HEK293 (cell line): Measurements from ENCODE around the gene PCDH8.

Source experiments
- HIC1 ChIP-seq: fragments of 450-650 bp; formaldehyde crosslinking; IDR thresholded peaks from 2 replicates; pipeline ENCODE4 v1.5.1; 2016; ENCODE audit warnings: missing biosample characterization, missing genetic modification characterization
- HOXA7 ChIP-seq: sonication (generic); formaldehyde crosslinking; IDR thresholded peaks from 2 replicates; pipeline ENCODE4 v1.8.1; 2022; ENCODE audit warnings: missing genetic modification reagents, borderline replicate concordance
- IKZF3 ChIP-seq: fragments of 450-650 bp; IDR thresholded peaks from 2 replicates; pipeline ENCODE4 v1.5.0; 2018; ENCODE audit warnings: missing biosample characterization, mild to moderate bottlenecking, missing genetic modification characterization, moderate library complexity
- PRDM4 ChIP-seq: fragments of 450-650 bp; formaldehyde crosslinking; IDR thresholded peaks from 2 replicates; pipeline ENCODE4 v1.5.1; 2017; ENCODE audit warnings: missing biosample characterization, missing genetic modification characterization
- PRDM6 ChIP-seq: fragments of 450-650 bp; formaldehyde crosslinking; IDR thresholded peaks from 2 replicates; pipeline ENCODE4 v1.5.1; 2017; ENCODE audit warnings: missing biosample characterization, missing genetic modification characterization
- SP3 ChIP-seq: fragments of 450-650 bp; formaldehyde crosslinking; IDR thresholded peaks from 2 replicates; pipeline ENCODE4 v1.5.1; 2016; ENCODE audit warnings: missing biosample characterization, missing genetic modification characterization
- ZBTB1 ChIP-seq: fragments of 450-650 bp; formaldehyde crosslinking; IDR thresholded peaks from 2 replicates; pipeline ENCODE4 v1.5.1; 2016; ENCODE audit warnings: missing biosample characterization, missing genetic modification characterization
- ZBTB20 ChIP-seq: fragments of 450-650 bp; formaldehyde crosslinking; IDR thresholded peaks from 2 replicates; pipeline ENCODE4 v1.5.1; 2016; ENCODE audit warnings: missing biosample characterization, missing genetic modification characterization
- ZBTB48 ChIP-seq: fragments of 450-650 bp; formaldehyde crosslinking; IDR thresholded peaks from 2 replicates; pipeline ENCODE4 v1.5.1; 2016; ENCODE audit warnings: missing biosample characterization, missing genetic modification characterization
- ZBTB49 ChIP-seq: fragments of 450-650 bp; formaldehyde crosslinking; IDR thresholded peaks from 2 replicates; pipeline ENCODE4 v1.5.1; 2016; ENCODE audit warnings: missing biosample characterization, missing genetic modification characterization, low read depth
- ZBTB8A ChIP-seq: fragments of 450-650 bp; formaldehyde crosslinking; IDR thresholded peaks from 2 replicates; pipeline ENCODE4 v1.5.1; 2016; ENCODE audit warnings: missing biosample characterization, missing genetic modification characterization
- ZFP69B ChIP-seq: fragments of 450-650 bp; formaldehyde crosslinking; IDR thresholded peaks from 2 replicates; pipeline ENCODE4 v1.5.1; 2016; ENCODE audit warnings: missing biosample characterization, missing genetic modification characterization
- ZNF148 ChIP-seq: fragments of 450-650 bp; formaldehyde crosslinking; IDR thresholded peaks from 2 replicates; pipeline ENCODE4 v1.5.0; 2017; ENCODE audit warnings: missing biosample characterization, missing genetic modification characterization, borderline replicate concordance
- ZNF175 ChIP-seq: fragments of 450-650 bp; formaldehyde crosslinking; IDR thresholded peaks from 2 replicates; pipeline ENCODE4 v1.5.1; 2016; ENCODE audit warnings: missing biosample characterization, missing genetic modification characterization
- ZNF239 ChIP-seq: fragments of 450-650 bp; formaldehyde crosslinking; IDR thresholded peaks from 2 replicates; pipeline ENCODE4 v1.5.1; 2016; ENCODE audit warnings: missing biosample characterization, missing genetic modification characterization
- ZNF394 ChIP-seq: fragments of 450-650 bp; formaldehyde crosslinking; IDR thresholded peaks from 2 replicates; pipeline ENCODE4 v1.5.1; 2016; ENCODE audit warnings: missing biosample characterization, missing genetic modification characterization, mild to moderate bottlenecking, moderate library complexity, borderline replicate concordance
- ZNF416 ChIP-seq: fragments of 450-650 bp; formaldehyde crosslinking; IDR thresholded peaks from 2 replicates; pipeline ENCODE4 v1.5.1; 2016; ENCODE audit warnings: missing biosample characterization, missing genetic modification characterization
- ZNF426 ChIP-seq: fragments of 450-650 bp; formaldehyde crosslinking; IDR thresholded peaks from 2 replicates; pipeline ENCODE4 v1.5.1; 2017; ENCODE audit warnings: missing biosample characterization, missing genetic modification characterization, mild to moderate bottlenecking, inconsistent platforms, moderate library complexity
- ZNF501 ChIP-seq: fragments of 450-650 bp; formaldehyde crosslinking; IDR thresholded peaks from 2 replicates; pipeline ENCODE4 v1.5.1; 2016; ENCODE audit warnings: missing biosample characterization, missing genetic modification characterization
- ZNF548 ChIP-seq: fragments of 450-650 bp; formaldehyde crosslinking; IDR thresholded peaks from 2 replicates; pipeline ENCODE4 v1.5.1; 2016; ENCODE audit warnings: missing biosample characterization, missing genetic modification characterization
- ZNF555 ChIP-seq: fragments of 450-650 bp; formaldehyde crosslinking; conservative IDR thresholded peaks from 2 replicates; pipeline ENCODE4 v1.5.1; 2017; ENCODE audit warnings: missing biosample characterization, mild to moderate bottlenecking, missing genetic modification characterization, inconsistent platforms
- ZNF596 ChIP-seq: fragments of 450-650 bp; IDR thresholded peaks from 2 replicates; pipeline ENCODE4 v1.5.0; 2018; ENCODE audit warnings: missing biosample characterization, mild to moderate bottlenecking, missing genetic modification characterization, moderate library complexity
- ZNF645 ChIP-seq: fragments of 450-650 bp; formaldehyde crosslinking; IDR thresholded peaks from 2 replicates; pipeline ENCODE4; 2016; ENCODE audit warnings: missing biosample characterization, missing genetic modification characterization
- ZNF704 ChIP-seq: fragments of 450-650 bp; formaldehyde crosslinking; IDR thresholded peaks from 2 replicates; pipeline ENCODE4 v1.5.1; 2016; ENCODE audit warnings: missing biosample characterization, missing genetic modification characterization
- ZNF792 ChIP-seq: fragments of 450-650 bp; formaldehyde crosslinking; IDR thresholded peaks from 2 replicates; pipeline ENCODE4 v1.5.1; 2016; ENCODE audit warnings: missing biosample characterization, missing genetic modification characterization
- ZSCAN30 ChIP-seq: fragments of 450-650 bp; IDR thresholded peaks from 2 replicates; pipeline ENCODE4 v1.5.1; 2018; ENCODE audit warnings: missing biosample characterization, mild to moderate bottlenecking, missing genetic modification characterization, moderate library complexity
- ZXDB ChIP-seq: fragments of 450-650 bp; formaldehyde crosslinking; IDR thresholded peaks from 2 replicates; pipeline ENCODE4 v1.5.1; 2016; ENCODE audit warnings: missing biosample characterization, missing genetic modification characterization

The PCDH8 gene

GRCh38 chr13:52809310-52809769 lies 39.1 kb downstream of the PCDH8 start (continued):
- TF ChIP-seq HIC1 (peak; percentile 81), ZSCAN30 (tag by site-specific recombination) (peak; percentile 35; the same call in 1 of the 2 replicates), IKZF3 (tag by site-specific recombination) (0 out of 2 replicates have a peak, but pooled peaks have one; percentile 36), ZNF792 (no peak), ZXDB (tag by site-specific recombination) (no peak), ZNF645 (tag by site-specific recombination) (no peak), SP3 (tag by site-specific recombination) (no peak), ZNF394 (tag by site-specific recombination) (peak; percentile 40; the same call in 1 of the 2 replicates), ZNF704 (tag by site-specific recombination) (no peak), ZNF426 (no peak), ZBTB8A (tag by site-specific recombination) (no peak; the same call in 1 of the 2 replicates), PRDM6 (tag by site-specific recombination) (peak; percentile 91), ZNF548 (no peak), ZBTB48 (no peak), ZBTB20 (tag by site-specific recombination) (no peak), ZNF239 (no peak), ZNF555 (tag by site-specific recombination) (no peak), ZNF148 (tag by site-specific recombination) (no peak), ZBTB49 (tag by site-specific recombination) (no peak), PRDM4 (no peak), HOXA7 (CRISPR knock-in tag) (no peak), ZNF416 (no peak), ZNF596 (tag by site-specific recombination) (peak; percentile 75), ZBTB1 (no peak), ZNF501 (tag by site-specific recombination) (no peak), ZFP69B (tag by site-specific recombination) (peak; percentile 47; the same call in 1 of the 2 replicates), ZNF175 (tag by site-specific recombination) (no peak)
